ENCODE results near the gene SFTA2.

GRCh38 chr6:30966154-30966553 is 34.2 kb upstream of the SFTA2 start:
- TF ChIP-seq POLR2AphosphoS5 (IDR thresholded peaks at IDR 0.05): no peak
- TF ChIP-seq CTCF (IDR thresholded peaks at IDR 0.05): no peak
- TF ChIP-seq EP300 (IDR thresholded peaks at IDR 0.05): no peak
- TF ChIP-seq POLR2A (IDR thresholded peaks at IDR 0.05): no peak

Measured in sigmoid colon (tissue), 4 donors.